Upper lobe of right lung (tissue), 1 donor: Measurements from ENCODE around the gene PPID. TPM values are rescaled to one million over a fixed set of nuclear protein-coding genes. Genes with fewer than 3 reads are reported as not detected.
"Not testable (repeated sequence)": the region's sequence is repeated elsewhere in the genome, so short reads cannot be mapped to it uniquely, and the experiment has no call there.

Experiments used
- ATAC-seq: fragments of 200-7000 bp; cut with Tn5 transposase; one replicate; pipeline ENCODE4 v1.9.1; 2020; ENCODE audit warnings: mild to moderate bottlenecking, moderate library complexity
- DNase-seq: peaks from one replicate; pipeline ENCODE4 v3.0.0-alpha.2; 2020
- H3K27ac ChIP-seq: fragments of 200-600 bp; one replicate; pipeline ENCODE4 v1.8.0; 2022
- H3K27me3 ChIP-seq: fragments of 200-600 bp; one replicate; pipeline ENCODE4 v1.8.0; 2022; ENCODE audit warnings: mild to moderate bottlenecking
- H3K36me3 ChIP-seq: fragments of 200-600 bp; one replicate; pipeline ENCODE4 v1.8.0; 2022
- H3K4me1 ChIP-seq: fragments of 200-600 bp; one replicate; pipeline ENCODE4 v1.8.0; 2022
- H3K4me3 ChIP-seq: fragments of 200-600 bp; one replicate; pipeline ENCODE4 v1.8.0; 2022; ENCODE audit warnings: mild to moderate bottlenecking
- H3K9me3 ChIP-seq: fragments of 200-600 bp; one replicate; pipeline ENCODE4 v1.8.0; 2022
- intact Hi-C: fragments of 100-400 bp; cut with DNase I; formaldehyde crosslinking; loops from one replicate; pipeline ENCODE4 v1.11.0; 2022
- total RNA-seq: library from RNA; stranded (reverse); fragmentation: NEBNext Ultra II Directional; extraction: Animal tissue kit (Norgen Biotek cat#: 25700); gene quantifications from one replicate; pipeline ENCODE4 v1.2.1, GENCODE V29; 2021
- TF ChIP-seq, protein P1 (sequence below): fragments of 200-600 bp; IDR thresholded peaks from one replicate; pipeline ENCODE4 v1.8.0; 2022; ENCODE audit warnings: antibody characterized with exemption
- donor health status: DM: no; HTN: yes; CAD: no; lungs with severe emphysema.

Gene PPID
- total RNA-seq, 1 donor from 2014 or later, result 19.7 TPM

DNA sequence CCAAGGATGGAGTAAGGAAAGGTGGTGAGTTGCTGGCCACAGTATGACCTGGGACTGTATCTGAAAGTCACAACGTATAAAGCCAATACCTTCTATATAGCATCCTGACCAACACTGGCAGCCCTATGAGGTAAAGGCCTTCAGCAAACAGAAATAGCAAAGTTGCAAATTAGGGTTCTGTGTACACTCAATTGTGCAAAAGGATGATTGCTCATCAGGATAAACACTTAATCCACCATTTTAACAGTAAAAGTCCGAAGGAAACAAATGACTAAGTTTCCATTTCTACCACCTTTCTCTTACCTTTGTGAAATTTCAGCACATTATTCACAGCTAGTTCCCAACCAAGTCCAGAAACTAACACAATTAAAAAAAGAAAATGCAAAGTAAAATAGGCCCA lies 44.3 kb upstream of the PPID start:
- Histone ChIP-seq H3K36me3 (no peaks in the 10 kb centered on the region), H3K27ac (peak overlapping the region; percentile 36), H3K9me3 (no peaks in the 10 kb centered on the region), H3K27me3 (no peaks in the 10 kb centered on the region), H3K4me3 (no peak overlapping the region), H3K4me1 (peaks cover 30% of the 10 kb centered on the region)
- DNase-seq (no peak), ATAC-seq (no peak)
- TF ChIP-seq, protein P1, sequence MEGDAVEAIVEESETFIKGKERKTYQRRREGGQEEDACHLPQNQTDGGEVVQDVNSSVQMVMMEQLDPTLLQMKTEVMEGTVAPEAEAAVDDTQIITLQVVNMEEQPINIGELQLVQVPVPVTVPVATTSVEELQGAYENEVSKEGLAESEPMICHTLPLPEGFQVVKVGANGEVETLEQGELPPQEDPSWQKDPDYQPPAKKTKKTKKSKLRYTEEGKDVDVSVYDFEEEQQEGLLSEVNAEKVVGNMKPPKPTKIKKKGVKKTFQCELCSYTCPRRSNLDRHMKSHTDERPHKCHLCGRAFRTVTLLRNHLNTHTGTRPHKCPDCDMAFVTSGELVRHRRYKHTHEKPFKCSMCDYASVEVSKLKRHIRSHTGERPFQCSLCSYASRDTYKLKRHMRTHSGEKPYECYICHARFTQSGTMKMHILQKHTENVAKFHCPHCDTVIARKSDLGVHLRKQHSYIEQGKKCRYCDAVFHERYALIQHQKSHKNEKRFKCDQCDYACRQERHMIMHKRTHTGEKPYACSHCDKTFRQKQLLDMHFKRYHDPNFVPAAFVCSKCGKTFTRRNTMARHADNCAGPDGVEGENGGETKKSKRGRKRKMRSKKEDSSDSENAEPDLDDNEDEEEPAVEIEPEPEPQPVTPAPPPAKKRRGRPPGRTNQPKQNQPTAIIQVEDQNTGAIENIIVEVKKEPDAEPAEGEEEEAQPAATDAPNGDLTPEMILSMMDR, result no peak
- intact Hi-C loops, result no loop called here

DNA sequence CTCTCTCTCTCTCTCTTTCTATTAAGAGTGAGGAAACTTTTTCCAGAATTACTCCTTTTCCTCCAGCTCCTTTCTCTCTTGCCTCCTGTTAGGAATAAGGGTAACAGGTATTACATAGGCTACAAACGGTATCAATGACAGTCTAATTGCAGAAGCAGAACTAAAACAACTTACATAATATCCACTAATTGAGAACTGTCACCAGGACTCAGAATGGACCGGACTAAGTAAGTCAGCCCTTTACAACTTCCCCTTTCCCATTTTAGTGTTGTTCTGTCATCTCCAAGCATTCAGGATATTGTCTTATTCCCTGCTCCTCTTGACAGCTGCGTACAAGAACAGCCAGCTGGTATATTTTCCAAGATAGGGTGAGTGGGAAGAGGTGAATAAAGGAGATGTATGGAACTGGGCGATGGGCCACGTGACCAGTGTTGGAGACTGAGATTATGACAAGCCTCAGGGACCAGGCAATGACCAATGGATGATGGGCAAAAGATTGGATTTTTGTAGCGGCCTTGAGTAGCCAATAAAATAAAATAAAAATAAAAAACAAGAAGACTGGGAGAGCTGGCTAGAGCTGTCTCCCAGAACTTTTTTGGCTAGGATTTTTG lies 43.3 kb upstream of the PPID start:
- DNase-seq (no peak), ATAC-seq (peak; percentile 39)
- Histone ChIP-seq H3K4me3 (no peak overlapping the region), H3K27ac (peak overlapping the region; percentile 36), H3K9me3 (no peaks in the 10 kb centered on the region), H3K36me3 (no peaks in the 10 kb centered on the region), H3K4me1 (peaks cover 26% of the 10 kb centered on the region), H3K27me3 (no peaks in the 10 kb centered on the region)
- intact Hi-C loops, result no loop called here
- TF ChIP-seq, protein P1, result no peak

DNA sequence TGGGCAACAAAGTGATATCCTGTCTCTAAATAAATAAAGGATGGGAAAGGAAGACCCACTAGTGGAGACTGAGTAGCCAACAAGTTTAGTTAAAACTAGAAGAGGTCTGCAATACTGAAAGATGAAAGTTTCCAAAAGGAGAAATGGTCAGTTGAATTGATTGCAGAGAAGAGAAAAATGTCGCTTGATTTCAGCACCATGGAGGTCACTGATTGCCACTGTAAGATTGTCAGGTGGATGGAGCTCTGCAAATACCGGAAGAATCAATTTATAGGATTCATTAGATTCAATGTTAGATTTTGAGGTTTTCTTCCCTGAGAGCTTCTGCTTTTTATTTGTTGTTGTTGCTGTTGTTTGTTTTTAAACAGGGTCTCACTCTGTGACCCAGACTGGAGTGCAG lies 40.3 kb upstream of the PPID start:
- peaks cover 11% of the 10 kb centered on the region for H3K4me1 ChIP-seq
- H3K4me3 ChIP-seq, result no peak overlapping the region
- H3K36me3 ChIP-seq, result no peaks in the 10 kb centered on the region
- no peak overlapping the region for H3K27ac ChIP-seq
- intact Hi-C loops, result no loop called here
- ATAC-seq (no peak), DNase-seq (no peak)
- no peaks in the 10 kb centered on the region for H3K27me3 ChIP-seq
- TF ChIP-seq, protein P1, result no peak
- no peaks in the 10 kb centered on the region for H3K9me3 ChIP-seq

DNA sequence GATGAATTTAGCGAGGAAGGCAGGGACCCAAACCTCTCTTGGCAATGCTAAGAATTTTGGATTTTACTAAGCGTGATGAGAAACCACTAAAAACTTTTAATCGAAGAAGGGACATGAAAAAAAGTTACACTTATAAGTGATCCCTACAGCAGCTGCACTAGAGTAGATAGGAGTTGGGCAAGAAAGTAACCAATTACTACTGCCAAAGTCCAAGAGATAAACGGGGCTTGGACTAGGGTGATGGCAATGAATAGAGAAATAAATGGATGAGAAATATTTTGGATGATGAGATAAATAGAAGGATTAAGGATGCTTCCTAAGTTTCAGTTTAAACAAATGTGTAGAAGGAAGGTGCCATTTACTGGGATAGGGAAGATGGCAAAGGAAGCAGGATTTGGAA lies 39.4 kb upstream of the PPID start:
- ATAC-seq, result no peak
- intact Hi-C loops, result no loop called here
- no peaks in the 10 kb centered on the region for H3K27me3 ChIP-seq
- TF ChIP-seq, protein P1, result no peak
- H3K4me3 ChIP-seq, result no peak overlapping the region
- no peak for DNase-seq
- H3K9me3 ChIP-seq, result no peaks in the 10 kb centered on the region
- H3K27ac ChIP-seq, result no peak overlapping the region
- peaks cover 9% of the 10 kb centered on the region for H3K4me1 ChIP-seq
- no peaks in the 10 kb centered on the region for H3K36me3 ChIP-seq

DNA sequence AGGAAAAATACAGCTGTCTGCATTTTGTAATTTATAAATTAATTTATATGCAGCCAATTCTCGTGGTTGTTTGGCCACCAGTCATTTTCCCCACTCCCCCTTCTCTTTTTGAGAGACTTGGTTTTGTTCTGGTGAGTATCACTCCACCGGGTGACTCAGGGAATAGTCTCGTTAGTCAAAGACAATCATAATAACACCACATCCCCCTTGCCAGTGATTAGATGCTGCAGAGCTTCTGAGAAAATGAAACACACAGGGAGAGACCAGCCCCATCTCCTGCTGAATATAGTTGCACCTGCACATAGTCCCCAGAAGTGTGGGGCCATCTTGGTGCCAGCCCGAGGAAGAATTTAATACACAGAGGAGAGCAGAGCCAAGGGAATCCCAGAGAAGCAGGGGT lies 37.7 kb upstream of the PPID start:
- intact Hi-C loops, result no loop called here
- no peak for ATAC-seq
- no peak for DNase-seq
- no peak overlapping the region for H3K4me3 ChIP-seq
- no peaks in the 10 kb centered on the region for H3K27me3 ChIP-seq
- no peak overlapping the region for H3K27ac ChIP-seq
- no peaks in the 10 kb centered on the region for H3K4me1 ChIP-seq
- no peaks in the 10 kb centered on the region for H3K36me3 ChIP-seq
- TF ChIP-seq, protein P1, result no peak
- H3K9me3 ChIP-seq, result no peaks in the 10 kb centered on the region

DNA sequence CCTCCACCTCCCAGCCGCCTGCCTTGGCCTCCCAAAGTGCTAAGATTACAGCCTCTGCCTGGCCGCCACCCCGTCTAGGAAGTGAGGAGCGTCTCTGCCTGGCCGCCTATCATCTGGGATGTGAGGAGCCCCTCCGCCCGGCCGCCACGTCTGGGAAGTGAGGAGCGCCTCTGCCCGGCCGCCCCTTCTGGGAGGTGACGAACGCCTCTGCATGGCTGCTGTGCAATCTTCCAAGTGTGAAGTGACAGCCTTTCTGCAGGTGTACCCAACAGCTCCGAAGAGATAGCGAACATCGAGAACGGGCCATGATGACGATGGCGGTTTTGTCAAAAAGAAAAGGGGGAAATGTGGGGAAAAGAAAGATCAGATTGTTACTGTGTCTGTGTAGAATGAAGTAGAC lies 36.3 kb upstream of the PPID start:
- ATAC-seq, DNase-seq, H3K9me3 ChIP-seq, H3K27me3 ChIP-seq, H3K27ac ChIP-seq, intact Hi-C loops, H3K4me3 ChIP-seq, H3K36me3 ChIP-seq, H3K4me1 ChIP-seq: not testable (repeated sequence)
